GM06990 (cell line): Measurements from ENCODE around the gene CTCFL.

Source experiments
- DNase-seq: peaks from one replicate; pipeline ENCODE4 v3.0.0-alpha.2; 2011; ENCODE audit not compliant: insufficient read length; ENCODE audit errors: extremely low read depth
- H3K27me3 ChIP-seq: replicated peaks from 2 replicates; pipeline ENCODE4 v1.6.0; 2011; ENCODE audit warnings: low read length; ENCODE audit not compliant: control insufficient read depth, insufficient read depth
- H3K36me3 ChIP-seq: 2 replicates; pipeline ENCODE4 v1.5.1; 2011; ENCODE audit warnings: low read length; ENCODE audit not compliant: control insufficient read depth, insufficient read depth
- H3K4me3 ChIP-seq: replicated peaks from 2 replicates; pipeline ENCODE4 v1.5.1; 2011; ENCODE audit warnings: low read depth, mild to moderate bottlenecking, control low read depth, low read length
- CTCF ChIP-seq: IDR thresholded peaks from 2 replicates; pipeline ENCODE4 v1.5.1; 2011; ENCODE audit warnings: low read length, control low read depth, mild to moderate bottlenecking, inconsistent platforms; ENCODE audit not compliant: insufficient read depth, poor library complexity, severe bottlenecking

Gene CTCFL

GRCh38 chr20:57509665-57510237 lies 15.2 kb downstream of the CTCFL start:
- TF ChIP-seq CTCF, result peak; percentile 49
- no peaks in the 10 kb centered on the region for H3K36me3 ChIP-seq
- no peak for DNase-seq
- H3K4me3 ChIP-seq, result no peak overlapping the region
- H3K27me3 ChIP-seq, result no peaks in the 10 kb centered on the region

- TF ChIP-seq CTCF, result no peak
- Histone ChIP-seq H3K4me3 (no peak overlapping the region), H3K27me3 (no peaks in the 10 kb centered on the region), H3K36me3 (no peaks in the 10 kb centered on the region)
- DNase-seq, result no peak
Measured at GRCh38 chr20:57508831-57509230, 16.1 kb downstream of the CTCFL start.

DNA sequence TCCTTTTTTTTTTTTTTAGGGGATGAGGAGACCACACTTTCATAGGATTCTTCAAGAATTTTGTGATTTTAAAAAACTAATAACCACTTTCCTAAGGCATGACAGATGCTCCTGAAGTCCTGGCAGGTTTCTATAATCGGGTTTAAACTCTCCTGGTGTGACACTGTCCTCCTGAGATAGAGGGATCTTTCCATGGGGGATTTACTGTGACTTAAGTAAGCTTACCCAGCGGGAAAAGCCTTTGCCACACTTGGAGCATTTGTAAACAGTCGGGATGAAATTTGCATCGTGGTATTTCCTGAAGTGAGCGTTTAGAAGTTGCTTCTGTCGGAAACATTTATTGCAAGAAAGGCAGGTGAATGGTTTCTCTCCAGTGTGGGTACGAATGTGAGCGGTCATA lies 16.6 kb downstream of the CTCFL start:
- TF ChIP-seq CTCF, result no peak
- Histone ChIP-seq H3K36me3 (no peaks in the 10 kb centered on the region), H3K4me3 (no peak overlapping the region), H3K27me3 (no peaks in the 10 kb centered on the region)
- DNase-seq, result no peak

- no peak for DNase-seq
- TF ChIP-seq CTCF, result no peak
- H3K4me3 ChIP-seq, result no peak overlapping the region
- no peaks in the 10 kb centered on the region for H3K36me3 ChIP-seq
- no peaks in the 10 kb centered on the region for H3K27me3 ChIP-seq
Measured at GRCh38 chr20:57507477-57507876, 17.5 kb downstream of the CTCFL start.

GRCh38 chr20:57505979-57506378 lies 19.0 kb downstream of the CTCFL start:
- DNase-seq, result no peak

More at GRCh38 chr20:57505979-57506378, 19.0 kb downstream of the CTCFL start:
- no peak for TF ChIP-seq CTCF
- Histone ChIP-seq H3K4me3 (no peak overlapping the region), H3K36me3 (no peaks in the 10 kb centered on the region), H3K27me3 (no peaks in the 10 kb centered on the region)
